GM21423 (cell line): ENCODE results near the gene FOXP1.

Source experiments
- ATAC-seq: cut with Tn5 transposase; IDR thresholded peaks from one replicate; pipeline ENCODE4 v1.9.1; 2021; ENCODE audit warnings: mild to moderate bottlenecking, moderate library complexity; ENCODE audit not compliant: unreplicated experiment

The FOXP1 gene

GRCh38 chr3:71166339-71167240, 416.9 kb downstream of the FOXP1 start:
- no peak for ATAC-seq

GRCh38 chr3:71164881-71165280, 418.6 kb downstream of the FOXP1 start:
- no peak for ATAC-seq

- ATAC-seq, result no peak
Measured at GRCh38 chr3:71163198-71163918, 420.2 kb downstream of the FOXP1 start.

- ATAC-seq, result no peak
Measured at GRCh38 chr3:71162221-71162620, 421.3 kb downstream of the FOXP1 start.

GRCh38 chr3:71160785-71161546, 422.6 kb downstream of the FOXP1 start:
- ATAC-seq, result no peak

GRCh38 chr3:71156062-71156665, 427.4 kb downstream of the FOXP1 start:
- no peak for ATAC-seq

GRCh38 chr3:71154846-71155245, 428.7 kb downstream of the FOXP1 start:
- no peak for ATAC-seq

- no peak for ATAC-seq
Measured at GRCh38 chr3:71153713-71154112, 429.8 kb downstream of the FOXP1 start.

- no peak for ATAC-seq
Measured at GRCh38 chr3:71152892-71153265, 430.6 kb downstream of the FOXP1 start.

- no peak for ATAC-seq
Measured at GRCh38 chr3:71152039-71152891, 431.3 kb downstream of the FOXP1 start.

GRCh38 chr3:71149959-71150954, 433.3 kb downstream of the FOXP1 start:
- ATAC-seq, result no peak

- no peak for ATAC-seq
Measured at GRCh38 chr3:71148455-71149060, 435.0 kb downstream of the FOXP1 start.

- no peak for ATAC-seq
Measured at GRCh38 chr3:71146673-71147072, 436.9 kb downstream of the FOXP1 start.

GRCh38 chr3:71145954-71146353, 437.6 kb downstream of the FOXP1 start:
- no peak for ATAC-seq

- no peak for ATAC-seq
Measured at GRCh38 chr3:71144525-71145253, 438.8 kb downstream of the FOXP1 start.

- ATAC-seq, result no peak
Measured at GRCh38 chr3:71143493-71143892, 440.0 kb downstream of the FOXP1 start.

- no peak for ATAC-seq
Measured at GRCh38 chr3:71142441-71143161, 440.9 kb downstream of the FOXP1 start.
